Occipital lobe (tissue), 2 donors: Measurements from ENCODE around the gene ZNF831. TPM values are rescaled to one million over a fixed set of nuclear protein-coding genes. Genes with fewer than 3 reads are reported as not detected.

ENCODE experiments used
- DNase-seq: peaks from one replicate; lab custom pipeline; 2025; lab: John Stamatoyannopoulos, UW
- total RNA-seq: library from RNA; depleted of rRNA; stranded (reverse); fragments of >200 nt; gene quantifications from one replicate; pipeline ENCODE4 v1.2.3, GENCODE V29; 2014

Gene ZNF831
- total RNA-seq: under 0.01 TPM

DNA sequence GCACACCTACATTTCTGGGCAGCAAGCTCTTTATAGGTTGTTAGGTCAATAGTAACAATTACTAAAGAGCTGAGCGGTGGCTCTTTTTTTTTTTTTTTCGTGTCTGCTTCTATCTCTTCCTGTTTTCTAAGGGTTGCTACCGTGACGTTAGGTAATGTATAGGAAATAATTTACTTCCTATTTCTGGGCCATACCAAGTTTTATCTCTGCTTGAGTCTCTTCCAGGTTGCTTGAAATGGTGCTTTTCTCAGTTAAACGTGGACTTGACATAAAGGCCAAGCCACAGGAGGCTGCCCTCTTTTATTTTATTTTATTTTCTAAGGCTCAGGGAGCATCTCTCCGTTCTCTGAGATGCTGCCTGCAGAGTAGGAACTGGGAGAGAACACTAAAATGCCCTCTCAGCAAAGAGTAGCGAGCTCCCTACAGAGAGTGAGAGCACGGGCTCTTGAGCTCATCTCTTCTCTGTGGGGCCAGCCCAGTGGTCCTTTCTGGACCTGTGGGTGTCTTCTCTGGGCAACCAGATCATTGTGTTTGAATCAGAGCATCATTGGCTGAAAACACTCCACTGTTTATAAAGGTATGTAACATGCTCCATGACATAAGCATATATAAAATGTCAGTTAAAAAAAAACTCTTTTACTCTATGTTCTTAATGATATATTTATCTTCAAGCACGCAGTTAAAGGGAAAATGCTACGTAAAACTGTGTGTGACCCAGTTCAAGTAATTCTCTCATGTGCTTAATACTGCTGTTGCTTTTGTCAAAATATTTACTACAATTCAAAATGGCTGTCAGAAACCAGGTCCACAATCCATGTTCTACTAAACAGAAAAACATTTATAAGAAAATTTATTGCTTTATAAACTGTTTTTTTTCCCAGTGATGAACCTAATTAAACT is at the start of gene ZNF831:
TSS of gene ZNF831 (plus strand) at position 191 of the 900 bp plus-strand sequence. CDS start 27,199 bp downstream, outside the sequence.
- DNase-seq: no peak

DNA sequence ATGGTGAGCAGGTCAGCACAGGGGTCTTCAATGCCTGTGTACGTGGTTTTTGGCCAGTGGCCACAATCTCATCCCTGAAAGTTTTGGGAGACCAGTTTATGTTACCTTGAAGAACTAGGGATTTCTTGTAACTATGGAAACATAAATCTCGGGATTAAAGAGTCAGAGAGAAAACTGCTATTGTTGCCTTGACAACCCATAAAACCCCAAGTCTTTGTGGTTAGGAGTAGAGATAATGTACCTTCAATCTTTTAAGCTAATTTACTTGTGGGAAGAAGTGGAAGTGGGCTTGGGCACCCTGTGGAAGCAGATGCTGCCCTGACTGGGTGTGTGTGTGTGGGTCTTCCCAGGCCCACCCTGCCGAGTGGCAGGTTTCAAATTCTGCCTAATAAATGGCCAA is 46.1 kb upstream of the ZNF831 start:
- no peak for DNase-seq

DNA sequence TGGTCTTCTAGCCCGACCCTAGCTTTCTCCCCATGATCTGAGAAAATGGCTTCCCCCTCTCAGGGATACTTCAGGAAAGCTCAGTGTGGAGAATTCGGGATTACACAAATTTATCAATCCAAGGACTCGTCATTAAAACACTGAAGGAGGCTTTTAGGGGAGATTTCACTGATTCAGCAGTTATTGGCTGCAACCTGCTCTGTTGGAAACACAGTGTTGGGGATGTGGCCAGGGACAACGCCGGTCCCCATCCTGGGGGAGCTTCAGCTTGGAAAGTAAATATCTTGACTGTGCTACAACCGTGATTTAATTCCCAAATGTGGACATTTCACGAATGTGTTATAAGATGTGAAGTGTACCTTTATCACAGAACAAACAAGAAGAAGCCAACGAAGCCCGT is 44.8 kb upstream of the ZNF831 start:
- DNase-seq: no peak

DNA sequence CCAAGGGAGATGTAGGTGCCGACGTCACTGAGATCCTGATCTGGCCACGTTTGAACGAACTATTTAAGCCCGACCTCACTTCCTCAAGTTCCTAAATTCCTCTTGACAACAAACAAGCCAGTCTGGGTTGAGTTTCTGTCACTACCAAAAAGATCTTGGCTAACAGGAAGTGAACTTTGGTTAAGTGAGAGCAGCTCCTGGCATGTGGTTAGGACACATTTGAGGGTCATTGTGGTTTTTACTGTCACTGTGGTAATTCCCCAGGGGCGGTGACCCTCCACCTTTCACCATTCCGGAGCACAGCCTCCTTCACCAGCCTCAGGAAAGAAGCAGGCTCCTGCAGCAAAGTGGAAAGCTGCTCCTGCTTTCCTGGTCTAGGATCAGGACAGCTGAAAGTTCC is 43.1 kb upstream of the ZNF831 start:
- no peak for DNase-seq

DNA sequence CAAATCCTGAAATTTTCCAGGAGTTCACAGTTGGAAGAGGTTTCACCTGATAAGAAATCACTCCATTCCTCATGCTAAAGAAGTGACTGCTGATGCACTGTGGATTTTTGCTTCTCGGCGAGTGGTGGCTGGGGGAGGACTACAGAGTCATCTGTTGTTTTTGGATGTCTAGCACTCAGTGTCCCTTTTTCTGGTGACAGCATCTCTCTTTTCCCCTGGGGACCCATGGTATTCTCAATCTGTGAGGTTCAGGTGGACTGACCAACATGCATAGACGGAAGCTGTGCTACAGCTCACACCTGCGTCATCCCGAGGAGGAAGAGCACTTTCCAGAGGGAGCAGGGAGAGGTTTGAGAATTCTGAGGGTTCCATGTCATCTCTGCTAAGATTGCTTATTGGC is 42.7 kb upstream of the ZNF831 start:
- no peak for DNase-seq

DNA sequence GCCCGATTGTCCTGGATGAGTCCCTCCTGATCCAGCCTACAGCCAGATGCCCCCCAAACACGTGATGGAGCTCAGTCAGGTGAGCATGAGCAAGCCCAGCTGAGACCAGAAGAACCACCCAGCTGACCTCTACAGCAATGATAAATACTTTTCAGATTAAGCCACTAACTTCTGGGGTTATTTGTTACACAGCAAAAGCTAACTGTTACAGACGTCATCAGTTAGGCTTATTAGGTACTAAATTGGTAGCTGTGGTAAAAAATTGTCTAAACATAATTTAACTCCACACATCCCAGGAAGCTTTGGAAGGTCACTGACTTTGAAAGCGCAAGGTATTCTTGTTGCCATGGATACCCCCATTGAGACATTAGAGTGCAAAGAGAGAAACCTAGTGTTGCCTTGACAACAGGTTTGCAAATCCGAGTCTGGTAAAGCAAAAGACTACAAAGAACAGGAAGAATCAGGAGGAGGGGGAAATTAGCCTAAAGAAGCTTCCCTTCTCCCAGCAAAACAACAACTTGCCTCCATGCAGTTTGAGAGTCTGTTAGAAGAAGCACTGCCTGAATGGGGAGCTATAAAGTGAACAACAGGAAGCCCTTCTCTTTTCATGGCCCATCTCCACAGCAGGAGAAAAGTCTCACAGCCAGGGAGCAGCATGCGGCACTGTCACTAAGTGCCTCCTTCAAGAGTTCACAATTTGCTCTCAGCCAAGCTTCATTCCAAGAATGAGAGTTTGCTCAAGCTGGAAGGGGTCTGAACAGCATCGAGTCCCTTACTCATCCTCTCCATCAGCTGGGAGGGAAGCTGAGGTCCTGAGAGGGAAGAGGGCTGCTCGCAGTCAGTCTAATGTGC is 41.7 kb upstream of the ZNF831 start:
- no peak for DNase-seq

DNA sequence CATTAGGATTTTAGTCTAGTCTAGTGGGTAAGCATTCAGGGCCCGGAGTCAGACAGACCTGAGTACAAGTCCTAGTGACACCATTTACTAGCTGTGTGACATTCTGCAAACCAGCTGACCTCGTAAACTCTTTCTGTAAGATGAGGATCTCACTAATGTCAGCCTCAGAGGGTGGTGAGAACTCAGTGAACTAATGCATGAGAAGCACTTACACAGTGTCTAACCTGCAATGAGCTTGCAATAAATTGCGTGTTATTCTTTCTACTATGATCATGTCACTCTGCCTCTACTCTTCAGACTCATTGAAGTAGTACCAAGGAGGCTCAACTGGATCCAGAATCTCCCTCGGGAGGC is 41.1 kb upstream of the ZNF831 start:
- no peak for DNase-seq

DNA sequence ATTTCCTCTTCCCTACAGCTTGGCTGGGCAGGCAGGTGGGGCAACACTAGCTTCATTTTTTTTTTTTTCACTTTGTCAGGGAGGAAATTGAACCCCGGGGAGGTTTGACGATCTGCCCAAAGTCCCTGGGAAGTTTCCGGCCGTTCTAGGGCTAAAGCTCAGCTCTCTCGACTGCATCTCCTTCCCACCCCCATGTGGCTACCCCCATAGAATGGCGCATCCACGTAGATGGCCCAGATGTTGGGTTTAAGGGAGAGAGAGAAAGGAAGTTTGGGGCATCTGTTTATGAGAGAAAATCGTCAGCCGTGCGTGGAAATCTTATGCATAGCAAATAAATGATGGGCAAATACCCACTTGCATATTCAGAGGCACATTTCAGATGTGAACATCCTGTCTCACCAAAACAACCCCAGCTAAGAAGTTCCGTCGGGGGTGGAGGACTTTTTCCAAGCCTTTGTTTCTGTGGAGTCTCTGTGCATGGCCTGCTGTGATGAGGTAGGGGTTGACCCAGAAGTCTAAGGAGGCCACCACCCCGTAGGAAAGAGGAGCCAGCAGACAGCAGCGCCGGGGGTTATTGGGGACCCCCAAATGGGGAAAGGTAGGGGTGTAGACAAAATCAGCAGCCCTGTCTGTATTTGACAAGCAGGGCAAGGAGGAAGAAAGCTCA is 40.5 kb upstream of the ZNF831 start:
- no peak for DNase-seq

DNA sequence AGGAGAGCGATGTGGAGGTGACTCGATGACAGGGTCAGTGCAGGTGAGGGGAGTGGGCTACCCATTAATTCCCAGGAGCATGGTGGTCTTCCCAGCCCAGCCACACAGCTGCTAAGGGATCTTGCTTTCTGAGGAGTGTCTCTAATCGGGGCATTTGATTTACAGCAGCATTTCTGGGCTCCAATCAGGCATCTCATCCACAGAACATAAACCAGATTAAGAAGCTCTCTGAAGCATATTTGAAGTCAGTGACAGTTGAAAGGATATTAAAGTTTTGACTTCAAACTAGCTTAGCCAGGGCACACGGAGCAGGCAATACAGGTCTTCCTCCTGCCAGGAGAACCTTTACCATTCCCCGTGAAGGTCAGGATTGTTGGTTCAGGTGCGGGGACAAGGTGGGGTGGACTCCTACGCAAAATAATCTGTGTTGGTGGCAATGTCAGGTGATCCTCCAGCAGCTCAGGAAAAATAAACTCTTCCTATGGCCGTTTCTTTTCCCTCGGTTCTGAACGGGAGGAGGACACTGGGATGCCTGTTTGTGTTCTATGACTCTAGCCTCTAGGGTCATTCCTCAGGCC is 39.9 kb upstream of the ZNF831 start:
- no peak for DNase-seq

DNA sequence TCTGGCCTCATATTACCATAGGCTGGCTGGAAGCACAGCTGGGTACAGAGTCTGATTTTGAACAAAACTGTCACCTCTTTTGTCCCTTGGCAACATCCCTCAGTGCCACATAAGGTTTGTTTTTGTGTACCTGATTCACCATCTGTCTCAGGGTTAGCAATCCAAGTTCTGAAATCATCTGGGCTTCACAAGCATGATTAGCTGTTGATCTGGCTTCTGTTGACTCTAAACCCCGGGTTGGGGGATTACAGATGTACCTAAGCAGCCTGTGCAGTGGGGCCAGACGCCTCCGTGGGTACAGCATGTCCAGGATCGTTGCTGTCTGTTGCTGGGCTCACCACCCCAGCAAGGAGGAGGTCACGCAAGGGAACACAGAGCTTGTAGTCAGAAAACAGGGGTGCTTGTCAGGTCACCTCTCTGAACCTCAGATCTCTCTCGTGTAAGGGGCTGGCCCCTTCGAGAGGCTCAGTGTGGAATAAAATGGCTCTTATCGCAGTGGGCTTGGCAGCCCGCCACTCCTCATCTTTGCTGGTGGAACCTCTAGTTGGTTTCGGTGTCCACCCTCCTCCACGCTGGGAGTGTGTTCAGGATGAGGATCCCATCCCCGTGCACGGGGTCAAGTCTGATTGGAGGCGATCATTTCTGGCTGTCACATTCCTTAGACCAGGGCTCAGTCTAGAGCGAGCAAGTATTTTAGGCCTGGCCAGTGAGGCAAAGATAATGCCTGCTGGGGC is 39.2 kb upstream of the ZNF831 start:
- no peak for DNase-seq

DNA sequence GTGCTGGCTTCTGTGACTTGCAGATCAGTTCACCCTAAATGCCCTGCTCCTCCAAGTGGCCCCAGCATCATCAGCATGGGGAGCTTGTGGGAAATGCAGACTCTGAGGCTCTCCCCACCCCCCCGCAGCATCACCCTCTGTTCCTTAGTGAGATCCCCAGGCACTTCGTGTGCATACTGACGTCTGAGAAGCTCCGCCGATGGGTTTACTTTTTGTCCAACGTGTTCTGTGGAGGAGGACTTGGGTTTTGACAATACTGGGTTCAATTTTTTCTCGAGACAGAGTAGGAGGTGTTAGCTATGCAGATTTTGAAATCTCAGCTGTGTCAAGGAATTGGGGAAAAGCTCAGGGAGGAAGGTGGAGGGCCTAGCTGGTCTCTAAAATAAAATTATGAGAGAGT is 38.3 kb upstream of the ZNF831 start:
- DNase-seq: no peak

DNA sequence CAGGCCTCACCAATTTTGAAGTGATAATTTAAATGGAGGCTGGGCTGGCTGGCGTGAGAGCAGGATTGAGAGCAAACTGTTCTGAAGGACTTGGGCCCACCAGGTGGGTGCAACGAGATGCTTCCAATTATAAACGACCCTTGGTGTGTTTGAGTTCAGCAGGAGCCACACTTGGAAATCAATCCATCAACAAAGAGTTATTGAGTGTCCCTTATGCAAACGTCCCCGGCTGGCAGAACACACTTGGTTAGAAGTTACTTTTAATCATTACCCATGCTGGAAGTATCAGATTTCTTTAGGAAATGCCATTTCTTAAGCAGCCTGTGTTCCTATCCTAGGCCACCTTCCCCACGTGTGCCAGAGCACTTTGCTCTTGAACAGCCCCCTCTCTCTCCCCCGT is 37.8 kb upstream of the ZNF831 start:
- DNase-seq: no peak

DNA sequence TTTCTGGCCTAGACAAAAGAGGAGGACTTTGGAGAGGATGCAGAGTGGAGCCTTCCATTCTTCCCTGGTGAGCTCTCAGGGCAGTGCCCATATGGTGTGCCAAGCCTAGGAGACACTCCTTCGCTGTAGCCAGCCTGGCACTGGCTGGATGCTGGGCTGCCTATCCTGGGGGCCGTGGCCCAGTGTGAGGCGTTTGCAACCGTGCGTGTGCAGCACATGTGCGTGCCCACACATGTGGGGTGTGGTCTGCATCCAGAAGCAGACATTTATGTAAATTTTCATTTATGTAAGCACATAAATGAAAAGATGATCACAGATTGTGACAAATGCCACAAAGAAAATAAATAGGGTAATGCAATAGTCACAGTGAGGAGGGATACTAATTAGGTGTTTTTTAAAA is 35.8 kb upstream of the ZNF831 start:
- no peak for DNase-seq

DNA sequence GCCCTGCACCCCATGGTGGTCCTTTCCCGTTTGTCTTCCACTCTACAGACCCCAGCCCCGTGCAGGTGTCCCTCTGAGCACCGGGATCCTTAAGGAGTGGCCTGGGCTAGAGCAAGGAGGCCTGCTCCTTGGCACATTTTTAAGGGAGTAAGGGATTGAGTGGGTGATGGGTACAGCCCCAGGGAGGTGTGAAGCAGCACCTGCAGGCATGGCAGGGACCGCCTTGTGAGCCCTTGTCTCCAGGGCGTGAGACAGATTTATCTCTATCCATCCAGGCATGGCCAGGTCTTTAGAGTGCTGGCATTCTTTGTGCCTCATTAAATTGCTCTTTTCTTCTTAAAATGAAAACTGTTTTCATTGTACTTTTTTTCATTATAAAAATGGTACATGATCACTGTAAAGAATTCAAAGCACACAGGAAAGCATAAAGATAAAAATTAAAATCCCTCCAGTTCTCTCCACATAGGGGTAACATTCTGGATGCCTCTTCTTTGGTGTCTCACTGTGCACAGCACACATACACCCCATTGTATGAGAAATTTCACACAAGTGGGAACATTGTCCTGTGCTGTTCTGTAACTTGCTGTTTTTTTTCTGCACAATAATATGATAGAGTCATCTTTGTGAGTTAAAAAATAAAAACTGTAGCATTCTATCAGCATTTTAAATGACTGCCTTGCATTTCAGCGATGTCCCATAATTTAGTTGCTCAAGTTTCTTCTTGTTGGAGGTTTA is 31.9 kb upstream of the ZNF831 start:
- no peak for DNase-seq

DNA sequence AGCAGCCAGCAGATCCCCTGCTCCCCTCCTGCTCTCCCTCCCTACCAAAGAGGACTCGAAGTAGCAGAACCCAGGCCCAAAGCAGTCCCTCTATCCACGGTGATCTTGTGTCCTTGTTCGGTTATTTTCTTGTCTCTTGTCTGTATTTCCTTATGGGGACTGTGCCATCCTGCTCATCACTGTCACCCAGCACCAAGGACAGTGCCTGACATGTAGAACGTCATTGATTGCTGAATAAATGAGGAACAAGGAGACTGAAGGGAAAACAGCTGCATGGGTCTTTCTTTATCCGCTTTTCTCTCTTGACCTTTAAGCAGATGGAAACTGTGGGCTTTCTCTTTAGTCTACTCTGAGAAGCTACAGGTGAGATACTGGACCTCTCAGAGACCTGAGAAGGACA is 29.4 kb upstream of the ZNF831 start:
- no peak for DNase-seq

DNA sequence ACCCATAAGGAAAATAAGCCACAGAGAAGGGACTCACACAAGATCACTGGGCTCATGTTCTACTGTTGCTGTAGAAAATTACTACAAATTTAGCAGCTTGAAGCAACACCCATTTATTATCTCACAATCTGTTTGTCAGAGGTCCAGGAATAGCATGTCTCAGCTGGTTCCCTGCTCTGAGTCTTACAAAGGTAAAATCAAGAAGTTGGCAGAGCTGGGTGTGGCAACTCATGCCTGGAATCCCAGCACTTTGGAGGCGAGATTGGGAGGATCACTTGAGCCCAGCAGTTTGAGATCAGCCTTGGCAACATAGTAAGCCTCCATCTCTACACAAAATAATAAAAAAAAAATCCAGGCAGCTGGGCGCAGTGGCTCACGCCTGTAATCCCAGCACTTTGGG is 28.5 kb upstream of the ZNF831 start:
- no peak for DNase-seq

DNA sequence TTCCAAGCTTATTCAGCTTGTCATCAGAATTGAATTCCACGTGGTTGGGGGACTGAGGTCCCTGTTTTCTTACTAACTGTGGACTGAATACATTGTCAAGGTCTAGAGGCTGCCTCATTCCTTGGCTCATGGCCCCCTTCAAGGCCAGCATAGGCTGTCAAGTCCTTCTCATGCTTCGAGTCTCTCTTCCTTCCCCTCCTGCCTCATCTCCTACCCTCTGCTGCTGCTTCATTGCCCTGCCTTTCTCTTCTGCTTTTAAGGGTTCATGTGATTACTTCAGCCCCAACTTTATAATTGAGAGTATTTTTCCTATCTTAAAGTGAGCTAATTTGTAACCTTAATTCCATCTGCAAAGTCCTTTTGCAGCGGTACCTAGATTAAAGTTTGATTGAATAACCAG is 27.6 kb upstream of the ZNF831 start:
- no peak for DNase-seq

DNA sequence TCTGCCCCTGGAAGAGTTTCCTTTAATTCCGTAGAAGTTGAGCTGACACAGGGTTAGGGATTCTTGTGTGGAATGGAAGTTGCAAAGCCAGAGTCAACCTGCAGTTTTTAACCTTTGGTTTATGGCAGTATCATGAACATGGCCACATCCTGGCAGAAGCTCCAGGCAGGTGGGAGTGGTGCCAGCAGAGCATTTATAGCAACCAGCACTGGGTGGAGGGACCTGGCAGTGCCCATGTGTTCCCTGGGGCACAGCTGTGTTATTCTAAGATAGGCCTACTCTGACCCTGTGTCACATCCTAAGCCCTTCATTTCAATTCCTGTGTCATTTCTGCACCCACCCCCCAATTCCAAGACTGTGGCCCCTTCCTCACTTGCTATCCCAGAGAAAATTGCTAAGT is 26.1 kb upstream of the ZNF831 start:
- no peak for DNase-seq

DNA sequence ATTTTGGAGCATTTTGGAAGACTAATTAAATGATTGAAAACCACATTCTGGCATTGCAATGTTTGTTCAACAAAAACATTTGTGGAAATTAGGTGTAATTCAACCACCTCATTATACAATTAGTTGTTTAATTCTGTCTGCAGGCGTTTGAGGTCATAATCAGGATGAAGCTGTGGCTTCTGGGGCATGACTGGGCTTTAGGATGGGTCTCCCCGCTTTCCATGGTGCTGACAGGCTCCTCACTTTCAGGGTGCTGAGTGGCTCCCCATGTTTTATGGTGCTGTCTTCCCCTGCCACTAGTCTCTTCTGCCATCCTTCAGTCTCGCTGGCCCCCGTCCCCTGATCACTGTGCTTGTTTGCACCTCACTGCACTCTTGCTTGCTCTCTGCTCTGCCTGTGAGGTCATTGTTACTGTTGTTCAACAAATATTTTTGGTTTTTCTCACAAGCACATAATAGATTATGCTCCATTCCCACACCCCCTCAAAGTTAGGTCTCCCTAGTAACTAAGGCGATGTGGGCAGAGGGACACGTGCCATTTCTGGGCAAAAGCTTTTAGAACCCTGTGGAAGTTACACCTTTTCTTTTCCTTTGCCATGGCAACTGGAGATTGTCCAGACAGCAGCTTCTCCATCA is 25.4 kb upstream of the ZNF831 start:
- no peak for DNase-seq

DNA sequence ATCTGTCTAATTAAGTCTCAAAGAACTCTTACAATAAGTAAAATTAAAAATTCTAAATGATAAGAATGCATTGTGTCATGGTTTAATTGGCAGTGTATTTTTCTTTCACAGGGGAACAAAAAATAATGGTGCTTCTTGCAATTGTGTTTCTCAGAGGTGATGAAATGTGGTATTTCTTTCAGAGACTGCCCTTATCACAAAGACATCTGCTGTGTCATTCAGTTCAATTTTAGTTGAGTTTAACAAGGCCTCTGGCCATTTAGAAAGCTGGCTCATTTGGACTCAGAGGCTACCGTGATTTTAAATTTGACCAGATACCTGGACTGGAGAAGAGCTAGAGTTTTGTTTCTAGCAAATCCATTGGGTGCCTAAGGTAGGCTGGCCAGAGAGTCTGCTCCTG is 23.6 kb upstream of the ZNF831 start:
- no peak for DNase-seq
